HuH-7.5 (cell line): ENCODE data around the gene NFKBIL1.

Experiments
- DNase-seq: peaks from one replicate; pipeline ENCODE4 v3.0.0; 2011; ENCODE audit warnings: low spot score

The NFKBIL1 gene

GRCh38 chr6:31559958-31560696 is 12.7 kb downstream of the NFKBIL1 start:
- DNase-seq: no peak

DNA sequence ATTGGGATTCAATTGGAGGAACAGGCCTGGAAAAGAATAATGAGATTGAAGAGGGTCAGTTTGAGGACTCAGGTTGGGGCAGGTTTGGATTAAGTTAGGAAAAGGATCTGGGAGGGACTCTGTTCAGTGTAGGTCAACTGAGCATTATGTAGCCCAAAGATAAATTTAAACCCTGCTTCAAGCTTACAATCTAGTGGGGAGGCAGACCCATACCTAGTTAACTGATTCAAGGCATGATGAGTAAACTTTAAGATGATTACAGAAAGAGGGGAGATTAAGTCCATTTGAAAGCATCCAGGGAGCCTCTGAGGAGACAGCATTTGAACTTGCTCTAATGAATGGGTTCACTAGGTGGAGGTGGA is 13.3 kb downstream of the NFKBIL1 start:
- no peak for DNase-seq

DNA sequence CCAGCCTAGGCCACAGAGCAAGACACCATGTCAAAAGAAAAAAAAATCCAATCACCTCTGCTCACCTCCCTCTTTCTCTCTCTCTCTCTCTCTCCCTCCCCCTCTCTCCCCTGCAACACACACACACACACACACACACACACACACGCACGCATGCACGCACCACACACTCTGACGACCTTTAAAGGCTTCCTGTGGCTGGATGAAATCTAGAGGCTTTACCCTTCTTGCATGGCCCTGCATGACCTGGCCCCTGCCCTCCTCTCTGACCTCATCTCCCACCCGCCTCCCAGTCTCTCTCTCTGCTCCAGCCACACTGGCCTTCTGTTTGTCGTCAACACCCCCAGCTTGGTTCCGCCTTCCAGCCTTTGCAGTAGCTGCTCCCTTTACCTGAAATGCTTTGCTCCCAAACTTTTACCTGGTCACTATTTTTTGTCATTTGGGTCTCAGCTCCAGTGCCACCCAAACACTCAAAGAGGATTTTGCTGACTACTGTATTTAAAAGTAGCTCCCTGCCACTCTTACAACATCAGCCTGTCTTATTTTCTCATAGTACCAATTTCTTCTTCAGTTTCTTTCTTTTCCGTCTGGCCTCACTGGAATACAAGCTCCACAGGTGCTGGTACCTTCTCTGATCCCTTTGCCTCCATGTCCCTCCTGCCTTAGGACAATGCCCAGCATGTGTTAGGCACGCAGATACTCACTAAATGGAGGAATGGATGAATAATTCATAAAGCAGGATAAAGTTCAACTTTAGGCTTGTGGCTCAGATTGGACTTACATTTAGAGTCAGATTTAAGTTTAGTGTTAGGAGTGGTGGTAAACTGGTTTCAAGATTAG is 20.3 kb downstream of the NFKBIL1 start:
- no peak for DNase-seq

- DNase-seq: no peak
Observed at GRCh38 chr6:31568537-31568961, 21.1 kb downstream of the NFKBIL1 start.

DNA sequence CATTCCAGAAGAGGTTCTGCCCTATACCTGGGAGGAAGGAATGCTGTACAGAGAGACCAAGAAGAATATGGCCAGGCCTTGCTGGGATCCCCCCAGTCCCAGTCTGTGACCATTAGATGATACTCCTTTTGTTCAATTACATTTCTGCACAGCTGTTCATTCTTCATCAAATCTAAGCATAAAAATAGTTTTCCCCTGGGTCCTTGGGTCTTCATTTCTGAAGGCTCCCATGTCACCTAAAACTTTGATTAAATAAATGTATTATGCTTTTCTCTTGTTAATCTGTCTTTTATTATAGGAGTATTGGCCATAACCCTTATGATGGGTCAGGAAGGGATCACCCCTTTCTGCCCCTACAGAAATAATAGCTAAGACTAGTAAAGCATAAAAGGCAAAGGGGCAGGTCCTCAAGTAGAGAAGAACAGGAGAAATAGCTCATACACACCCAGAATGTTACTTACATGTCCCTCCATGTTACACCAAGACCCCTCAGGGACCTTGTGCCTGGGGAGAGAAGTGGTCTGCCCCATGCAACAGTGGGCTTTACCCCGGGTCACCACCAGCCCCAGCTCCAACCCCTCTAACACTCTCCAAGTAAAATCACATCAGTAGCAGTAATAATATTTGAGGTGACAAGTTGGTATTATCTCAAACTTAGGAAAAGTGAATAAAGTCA is 22.6 kb downstream of the NFKBIL1 start:
- DNase-seq: no peak

DNA sequence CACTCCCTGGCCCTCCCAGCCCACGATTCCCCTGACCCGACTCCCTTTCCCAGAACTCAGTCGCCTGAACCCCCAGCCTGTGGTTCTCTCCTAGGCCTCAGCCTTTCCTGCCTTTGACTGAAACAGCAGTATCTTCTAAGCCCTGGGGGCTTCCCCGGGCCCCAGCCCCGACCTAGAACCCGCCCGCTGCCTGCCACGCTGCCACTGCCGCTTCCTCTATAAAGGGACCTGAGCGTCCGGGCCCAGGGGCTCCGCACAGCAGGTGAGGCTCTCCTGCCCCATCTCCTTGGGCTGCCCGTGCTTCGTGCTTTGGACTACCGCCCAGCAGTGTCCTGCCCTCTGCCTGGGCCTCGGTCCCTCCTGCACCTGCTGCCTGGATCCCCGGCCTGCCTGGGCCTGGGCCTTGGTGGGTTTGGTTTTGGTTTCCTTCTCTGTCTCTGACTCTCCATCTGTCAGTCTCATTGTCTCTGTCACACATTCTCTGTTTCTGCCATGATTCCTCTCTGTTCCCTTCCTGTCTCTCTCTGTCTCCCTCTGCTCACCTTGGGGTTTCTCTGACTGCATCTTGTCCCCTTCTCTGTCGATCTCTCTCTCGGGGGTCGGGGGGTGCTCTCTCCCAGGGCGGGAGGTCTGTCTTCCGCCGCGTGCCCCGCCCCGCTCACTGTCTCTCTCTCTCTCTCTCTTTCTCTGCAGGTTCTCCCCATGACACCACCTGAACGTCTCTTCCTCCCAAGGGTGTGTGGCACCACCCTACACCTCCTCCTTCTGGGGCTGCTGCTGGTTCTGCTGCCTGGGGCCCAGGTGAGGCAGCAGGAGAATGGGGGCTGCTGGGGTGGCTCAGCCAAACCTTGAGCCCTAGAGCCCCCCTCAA is 24.9 kb downstream of the NFKBIL1 start, which contains the start of gene LTA:
Gene LTA (plus strand): TSS at position 249 of the 871 bp plus-strand sequence. CDS start 454 bp downstream, at position 703.
- DNase-seq: no peak

GRCh38 chr6:31573239-31574105 is 26.1 kb downstream of the NFKBIL1 start:
- no peak for DNase-seq

GRCh38 chr6:31574106-31575061 is 27.0 kb downstream of the NFKBIL1 start:
- no peak for DNase-seq

DNA sequence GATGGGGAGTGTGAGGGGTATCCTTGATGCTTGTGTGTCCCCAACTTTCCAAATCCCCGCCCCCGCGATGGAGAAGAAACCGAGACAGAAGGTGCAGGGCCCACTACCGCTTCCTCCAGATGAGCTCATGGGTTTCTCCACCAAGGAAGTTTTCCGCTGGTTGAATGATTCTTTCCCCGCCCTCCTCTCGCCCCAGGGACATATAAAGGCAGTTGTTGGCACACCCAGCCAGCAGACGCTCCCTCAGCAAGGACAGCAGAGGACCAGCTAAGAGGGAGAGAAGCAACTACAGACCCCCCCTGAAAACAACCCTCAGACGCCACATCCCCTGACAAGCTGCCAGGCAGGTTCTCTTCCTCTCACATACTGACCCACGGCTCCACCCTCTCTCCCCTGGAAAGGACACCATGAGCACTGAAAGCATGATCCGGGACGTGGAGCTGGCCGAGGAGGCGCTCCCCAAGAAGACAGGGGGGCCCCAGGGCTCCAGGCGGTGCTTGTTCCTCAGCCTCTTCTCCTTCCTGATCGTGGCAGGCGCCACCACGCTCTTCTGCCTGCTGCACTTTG is 28.0 kb downstream of the NFKBIL1 start, which contains the start of gene TNF:
Gene TNF (plus strand): TSS at position 231 of the 567 bp plus-strand sequence. CDS start 177 bp downstream, at position 408.
- DNase-seq: no peak

GRCh38 chr6:31575952-31576685 is 28.7 kb downstream of the NFKBIL1 start:
- no peak for DNase-seq

- DNase-seq: no peak
Observed at GRCh38 chr6:31576897-31577578, 29.6 kb downstream of the NFKBIL1 start.

GRCh38 chr6:31577579-31577966 is 30.2 kb downstream of the NFKBIL1 start:
- DNase-seq: no peak

DNA sequence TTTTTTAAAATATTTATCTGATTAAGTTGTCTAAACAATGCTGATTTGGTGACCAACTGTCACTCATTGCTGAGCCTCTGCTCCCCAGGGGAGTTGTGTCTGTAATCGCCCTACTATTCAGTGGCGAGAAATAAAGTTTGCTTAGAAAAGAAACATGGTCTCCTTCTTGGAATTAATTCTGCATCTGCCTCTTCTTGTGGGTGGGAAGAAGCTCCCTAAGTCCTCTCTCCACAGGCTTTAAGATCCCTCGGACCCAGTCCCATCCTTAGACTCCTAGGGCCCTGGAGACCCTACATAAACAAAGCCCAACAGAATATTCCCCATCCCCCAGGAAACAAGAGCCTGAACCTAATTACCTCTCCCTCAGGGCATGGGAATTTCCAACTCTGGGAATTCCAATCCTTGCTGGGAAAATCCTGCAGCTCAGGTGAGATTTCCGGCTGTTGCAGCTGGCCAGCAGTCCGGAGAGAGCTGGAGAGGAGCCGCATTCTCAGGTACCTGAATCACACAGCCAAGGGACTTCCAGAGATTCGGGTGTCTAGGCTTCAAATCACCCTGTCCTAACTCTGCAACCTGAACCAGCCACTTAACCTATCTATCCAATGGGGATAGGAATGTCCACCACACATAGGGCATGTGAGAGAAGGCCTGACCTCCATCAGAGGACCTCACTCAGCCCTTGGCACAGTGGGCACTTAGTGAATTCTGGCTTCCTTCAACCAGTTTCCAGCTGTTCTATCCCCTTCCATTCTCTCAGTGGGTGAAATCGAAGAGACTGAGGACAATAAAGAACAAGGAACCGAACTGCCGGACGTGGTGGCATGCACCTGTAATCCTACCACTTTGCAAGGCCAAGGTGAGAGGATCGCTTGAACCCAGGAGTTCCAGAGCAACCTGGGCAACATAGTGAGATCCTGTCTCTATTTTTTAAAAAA is 31.0 kb downstream of the NFKBIL1 start:
- DNase-seq: no peak

GRCh38 chr6:31579119-31579505 is 31.7 kb downstream of the NFKBIL1 start:
- no peak for DNase-seq

DNA sequence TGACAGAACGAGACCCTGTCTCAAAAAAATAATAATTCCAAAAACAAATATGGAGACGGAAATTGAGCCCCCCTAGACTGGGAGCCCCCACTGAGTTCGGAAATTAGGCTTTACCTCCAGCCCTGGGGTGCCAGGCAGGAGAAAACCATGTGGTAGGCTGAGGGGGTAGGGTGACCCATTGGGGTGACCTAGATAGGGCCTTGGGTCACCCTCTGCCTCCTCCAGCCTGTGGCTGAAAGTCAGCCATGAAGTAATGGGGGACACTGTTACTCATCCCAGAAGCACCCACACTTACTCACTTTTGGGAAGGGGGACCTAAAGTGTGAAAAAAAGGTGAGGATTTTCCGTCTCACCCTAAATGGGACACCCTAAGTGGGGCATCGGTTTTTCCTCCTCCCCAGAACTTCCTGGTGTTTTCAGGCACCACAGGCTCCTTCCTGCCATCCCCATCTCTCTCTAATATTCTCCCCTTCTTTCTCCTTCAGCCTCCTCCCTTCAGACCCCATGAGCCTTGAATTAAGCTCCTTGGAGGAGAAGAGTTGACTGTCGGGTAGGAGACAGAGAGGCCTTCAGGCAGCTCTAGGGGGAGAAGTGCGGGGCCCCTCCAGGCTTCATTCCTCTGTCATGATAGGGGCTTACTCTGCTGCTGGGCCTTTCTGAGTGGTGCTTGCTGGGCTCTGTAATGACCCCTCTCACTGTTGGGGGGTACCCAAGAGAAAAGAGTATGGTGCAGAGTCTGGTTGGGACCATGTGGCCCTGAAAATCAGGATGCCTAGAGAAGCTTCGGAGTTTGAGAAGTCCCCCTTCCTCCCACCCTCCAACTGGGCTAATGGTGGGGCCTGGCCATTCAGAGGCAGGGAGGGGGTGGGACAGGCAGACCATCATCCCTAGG is 32.4 kb downstream of the NFKBIL1 start:
- no peak for DNase-seq

GRCh38 chr6:31580438-31580740 is 33.0 kb downstream of the NFKBIL1 start:
- DNase-seq: no peak
